C4-2B (cell line): Measurements from ENCODE around the gene MBOAT1.

Experiments
- H3K27ac ChIP-seq: fragments of 450-650 bp; 2 replicates; pipeline ENCODE4 v1.5.1; 2017
- ZFX ChIP-seq: fragments of 450-650 bp; IDR thresholded peaks from 2 replicates; pipeline ENCODE4 v1.6.1; 2017
- TF ChIP-seq, protein P1 (sequence below): fragments of 450-650 bp; conservative IDR thresholded peaks from 2 replicates; pipeline ENCODE4 v1.5.1; 2017; ENCODE audit warnings: mild to moderate bottlenecking

The MBOAT1 gene

GRCh38 chr6:20159781-20160540 is 52.3 kb downstream of the MBOAT1 start:
- no peak overlapping the region for H3K27ac ChIP-seq

DNA sequence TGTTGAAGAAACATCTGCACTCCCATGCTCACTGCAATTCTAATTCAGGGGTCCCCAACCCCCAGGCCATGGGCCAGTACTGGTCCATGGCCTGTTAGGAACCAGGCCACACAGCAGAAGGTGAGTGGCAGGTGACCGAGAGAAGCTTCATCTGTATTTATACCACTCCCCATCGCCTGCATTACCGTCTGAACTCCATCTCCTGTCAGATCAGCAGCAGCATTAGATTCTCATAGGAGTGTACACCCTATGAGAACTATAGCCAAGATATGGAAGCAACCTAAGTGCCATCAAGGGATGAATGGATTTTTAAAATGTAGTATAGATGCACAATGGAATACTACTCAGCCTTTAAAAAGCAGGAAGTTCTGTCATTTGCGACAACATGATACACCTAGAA is 53.2 kb downstream of the MBOAT1 start:
- TF ChIP-seq ZFX = no peak
- TF ChIP-seq, protein P1, sequence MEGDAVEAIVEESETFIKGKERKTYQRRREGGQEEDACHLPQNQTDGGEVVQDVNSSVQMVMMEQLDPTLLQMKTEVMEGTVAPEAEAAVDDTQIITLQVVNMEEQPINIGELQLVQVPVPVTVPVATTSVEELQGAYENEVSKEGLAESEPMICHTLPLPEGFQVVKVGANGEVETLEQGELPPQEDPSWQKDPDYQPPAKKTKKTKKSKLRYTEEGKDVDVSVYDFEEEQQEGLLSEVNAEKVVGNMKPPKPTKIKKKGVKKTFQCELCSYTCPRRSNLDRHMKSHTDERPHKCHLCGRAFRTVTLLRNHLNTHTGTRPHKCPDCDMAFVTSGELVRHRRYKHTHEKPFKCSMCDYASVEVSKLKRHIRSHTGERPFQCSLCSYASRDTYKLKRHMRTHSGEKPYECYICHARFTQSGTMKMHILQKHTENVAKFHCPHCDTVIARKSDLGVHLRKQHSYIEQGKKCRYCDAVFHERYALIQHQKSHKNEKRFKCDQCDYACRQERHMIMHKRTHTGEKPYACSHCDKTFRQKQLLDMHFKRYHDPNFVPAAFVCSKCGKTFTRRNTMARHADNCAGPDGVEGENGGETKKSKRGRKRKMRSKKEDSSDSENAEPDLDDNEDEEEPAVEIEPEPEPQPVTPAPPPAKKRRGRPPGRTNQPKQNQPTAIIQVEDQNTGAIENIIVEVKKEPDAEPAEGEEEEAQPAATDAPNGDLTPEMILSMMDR = no peak
- no peak overlapping the region for H3K27ac ChIP-seq

More at GRCh38 chr6:20159781-20160540, 52.3 kb downstream of the MBOAT1 start:
- TF ChIP-seq ZFX = no peak
- TF ChIP-seq, protein P1 = no peak

DNA sequence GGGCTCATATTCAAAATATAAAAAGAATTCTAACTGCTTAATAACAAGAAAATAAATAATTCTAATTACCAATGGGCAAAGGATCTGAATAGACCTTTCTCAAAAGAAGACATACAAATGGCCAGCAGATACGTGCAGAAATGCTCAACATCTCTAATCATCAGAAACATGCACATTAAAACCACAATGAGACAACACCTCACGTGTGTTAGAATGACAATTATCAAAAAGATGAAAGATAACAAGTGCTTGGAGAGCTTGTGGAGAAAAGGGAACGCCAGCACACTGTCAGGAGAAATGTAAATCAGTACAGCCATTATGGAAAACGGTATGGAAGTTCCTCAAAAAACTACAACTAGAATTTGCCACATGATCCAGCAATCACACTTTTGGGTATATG is 53.6 kb downstream of the MBOAT1 start:
- H3K27ac ChIP-seq = no peak overlapping the region
- TF ChIP-seq, protein P1 = no peak
- no peak for TF ChIP-seq ZFX

DNA sequence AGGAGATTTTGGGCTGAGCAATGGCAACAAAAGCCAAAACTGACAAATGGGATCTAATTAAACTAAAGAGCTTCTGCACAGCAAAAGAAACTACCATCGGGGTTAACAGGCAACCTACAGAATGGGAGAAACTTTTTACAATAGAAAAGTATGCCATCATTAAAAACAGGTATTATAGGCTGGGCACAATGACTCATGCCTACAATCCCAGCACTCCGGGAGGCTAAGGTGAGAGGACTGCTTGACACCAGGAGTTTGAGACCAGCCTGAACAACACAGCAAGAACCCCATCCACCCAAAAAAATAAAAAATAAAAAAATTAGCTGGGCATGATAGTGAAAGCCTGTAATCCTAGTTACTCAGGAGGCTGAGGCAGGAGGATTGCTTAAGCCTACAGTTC is 55.4 kb downstream of the MBOAT1 start:
- TF ChIP-seq, protein P1 = no peak
- no peak for TF ChIP-seq ZFX

DNA sequence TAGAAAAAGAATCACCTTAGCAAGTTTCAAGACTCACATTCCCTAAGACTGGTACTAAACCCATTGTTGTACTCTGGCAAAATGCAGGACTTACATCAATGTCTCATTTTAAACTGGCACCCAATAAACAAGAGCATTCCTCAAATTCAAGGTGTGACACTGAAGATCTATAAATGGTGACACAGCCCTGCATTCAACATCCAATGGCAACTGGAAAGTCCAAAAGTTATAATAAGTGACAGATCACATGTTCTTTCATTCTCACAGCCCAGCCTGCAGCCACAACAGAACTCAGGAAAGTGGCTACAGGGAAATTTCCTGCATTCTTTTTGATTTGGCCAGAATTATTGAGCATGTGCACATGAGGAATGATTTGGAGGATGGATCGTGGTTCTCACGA is 57.5 kb downstream of the MBOAT1 start:
- TF ChIP-seq, protein P1 = no peak
- TF ChIP-seq ZFX = no peak

More for the DNA sequence above, 55.4 kb downstream of the MBOAT1 start:
- no peak overlapping the region for H3K27ac ChIP-seq

GRCh38 chr6:20153194-20153593 is 59.1 kb downstream of the MBOAT1 start:
- H3K27ac ChIP-seq = no peak overlapping the region
- TF ChIP-seq, protein P1 = no peak
- TF ChIP-seq ZFX = no peak

More for the DNA sequence above, 57.5 kb downstream of the MBOAT1 start:
- no peak overlapping the region for H3K27ac ChIP-seq

DNA sequence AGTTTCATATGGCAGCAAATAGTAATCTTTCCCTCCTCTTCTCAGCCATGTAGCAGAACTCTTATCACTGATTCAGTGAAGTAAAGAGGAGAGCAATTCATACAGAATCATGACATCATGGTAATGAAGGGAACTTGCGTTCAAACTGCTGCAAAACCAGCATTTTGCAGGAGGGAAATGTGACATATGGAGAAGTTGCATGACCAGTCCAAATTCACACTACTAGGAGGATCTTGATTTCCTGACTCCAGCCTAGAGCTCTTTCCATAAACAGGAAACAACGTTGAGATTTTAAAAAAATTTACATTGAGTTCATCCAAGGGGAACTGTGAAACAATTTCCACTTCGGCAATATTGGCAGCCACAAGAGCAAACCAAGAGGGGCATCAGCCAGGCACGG is 63.8 kb downstream of the MBOAT1 start:
- no peak for TF ChIP-seq ZFX
- TF ChIP-seq, protein P1 = no peak
- H3K27ac ChIP-seq = no peak overlapping the region
